ENCODE measurements around the gene IRF2. TPM values are rescaled to one million over a fixed set of nuclear protein-coding genes. Genes with fewer than 3 reads are reported as not detected.
A peak's percentile ranks its signal among the peaks of the same experiment; 100 is the strongest.

Gene IRF2
- polyA plus RNA-seq, 2 of the 4 experiments (the other 2 are of a cell fraction) = 11.0 to 23.5 TPM

GRCh38 chr4:184400375-184400870, 73.9 kb downstream of the IRF2 start (continued):
- TF ChIP-seq CEBPB (IDR thresholded peaks at IDR 0.05) (peak in 1 of 2 experiments; percentile 4; a peak in 1 of 4 replicates), MYC (IDR thresholded peaks at IDR 0.05; ENCODE audit: borderline replicate concordance, low read length) (no peak), ZC3H11A (IDR thresholded peaks at IDR 0.05) (no peak), CHD4 (IDR thresholded peaks at IDR 0.05; ENCODE audit: borderline replicate concordance) (no peak), CBX2 (IDR thresholded peaks at IDR 0.05; ENCODE audit: borderline replicate concordance, low read depth) (no peak), NPAS2 (CRISPR knock-in tag; IDR thresholded peaks at IDR 0.05; ENCODE audit: borderline replicate concordance) (no peak), MAZ (IDR thresholded peaks at IDR 0.05; ENCODE audit: borderline replicate concordance, low read depth, low read length) (no peak), ZNF302 (CRISPR knock-in tag; IDR thresholded peaks at IDR 0.05) (no peak), HOXB5 (CRISPR knock-in tag; IDR thresholded peaks at IDR 0.05) (no peak), RARB (CRISPR knock-in tag; IDR thresholded peaks at IDR 0.05) (no peak), ATOH8 (CRISPR knock-in tag; IDR thresholded peaks at IDR 0.05; ENCODE audit: low read depth) (no peak), MAFK (IDR thresholded peaks at IDR 0.05; ENCODE audit: partially characterized antibody) (peak; percentile 85), PHF8 (IDR thresholded peaks at IDR 0.05; ENCODE audit: borderline replicate concordance, low read depth) (no peak), NR3C1 (IDR thresholded peaks at IDR 0.05) (no peak), RAD21 (conservative IDR thresholded peaks at IDR 0.05 in 1 of 2, IDR thresholded peaks at IDR 0.05 in 1 of 2) (no peak), EP300 (IDR thresholded peaks at IDR 0.05) (no peak), KDM1A (IDR thresholded peaks at IDR 0.05; ENCODE audit: low read depth) (no peak), JUNB (IDR thresholded peaks at IDR 0.05) (0 out of 2 replicates have a peak, but pooled peaks have one; percentile 31), SREBF2 (IDR thresholded peaks at IDR 0.05) (no peak), HOXA7 (CRISPR knock-in tag; IDR thresholded peaks at IDR 0.05) (no peak), EHF (CRISPR knock-in tag; IDR thresholded peaks at IDR 0.05) (no peak), HEYL (CRISPR knock-in tag; IDR thresholded peaks at IDR 0.05) (no peak), HDAC2 (IDR thresholded peaks at IDR 0.05) (no peak), NFE2L2 (conservative IDR thresholded peaks at IDR 0.05; ENCODE audit: low read length) (peak; percentile 56; the same call in 1 of the 2 replicates)

- Histone ChIP-seq H3K9me3 (no peaks in the 10 kb centered on the region), H3K4me2 (no peak overlapping the region), H3K4me3 (no peak overlapping the region), H3K4me1 (peaks cover 13% of the 10 kb centered on the region; the same call in 2 of the 3 replicates), H3K27ac (no peak overlapping the region)
- ATAC-seq (no peak), DNase-seq (ENCODE audit: low read depth in 1 of 2, low spot score in 1 of 2) (no peak), FAIRE-seq (no peak)
- TF ChIP-seq TP53 (CRISPR knock-in tag; IDR thresholded peaks at IDR 0.05) (no peak), ZNF302 (CRISPR knock-in tag; IDR thresholded peaks at IDR 0.05) (no peak), MYC (IDR thresholded peaks at IDR 0.05; ENCODE audit: borderline replicate concordance, low read length) (no peak), TFCP2L1 (CRISPR knock-in tag; IDR thresholded peaks at IDR 0.05) (no peak), HOXB5 (CRISPR knock-in tag; IDR thresholded peaks at IDR 0.05) (no peak), FOSB (CRISPR knock-in tag; IDR thresholded peaks at IDR 0.05) (no peak), CBX2 (IDR thresholded peaks at IDR 0.05; ENCODE audit: borderline replicate concordance, low read depth) (no peak), NFE2L2 (conservative IDR thresholded peaks at IDR 0.05; ENCODE audit: low read length) (no peak), HOXB13 (CRISPR knock-in tag; IDR thresholded peaks at IDR 0.05; ENCODE audit: low read depth) (no peak), FOSL2 (IDR thresholded peaks at IDR 0.05) (no peak), FOSL2 (CRISPR knock-in tag; IDR thresholded peaks at IDR 0.05) (no peak), EHF (CRISPR knock-in tag; IDR thresholded peaks at IDR 0.05) (no peak), ZSCAN20 (CRISPR knock-in tag; IDR thresholded peaks at IDR 0.05) (no peak), PHF8 (IDR thresholded peaks at IDR 0.05; ENCODE audit: borderline replicate concordance, low read depth) (no peak), CBX8 (IDR thresholded peaks at IDR 0.05) (no peak), RFX5 (IDR thresholded peaks at IDR 0.05) (no peak), CEBPB (IDR thresholded peaks at IDR 0.05) (no peak), E2F6 (IDR thresholded peaks at IDR 0.05; ENCODE audit: borderline replicate concordance, low read depth) (no peak), RARB (CRISPR knock-in tag; IDR thresholded peaks at IDR 0.05) (no peak)
- TF ChIP-seq, protein P1, sequence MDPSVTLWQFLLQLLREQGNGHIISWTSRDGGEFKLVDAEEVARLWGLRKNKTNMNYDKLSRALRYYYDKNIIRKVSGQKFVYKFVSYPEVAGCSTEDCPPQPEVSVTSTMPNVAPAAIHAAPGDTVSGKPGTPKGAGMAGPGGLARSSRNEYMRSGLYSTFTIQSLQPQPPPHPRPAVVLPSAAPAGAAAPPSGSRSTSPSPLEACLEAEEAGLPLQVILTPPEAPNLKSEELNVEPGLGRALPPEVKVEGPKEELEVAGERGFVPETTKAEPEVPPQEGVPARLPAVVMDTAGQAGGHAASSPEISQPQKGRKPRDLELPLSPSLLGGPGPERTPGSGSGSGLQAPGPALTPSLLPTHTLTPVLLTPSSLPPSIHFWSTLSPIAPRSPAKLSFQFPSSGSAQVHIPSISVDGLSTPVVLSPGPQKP (IDR thresholded peaks at IDR 0.05; ENCODE audit: low read depth, low read length) = no peak
- TF ChIP-seq, protein P2, sequence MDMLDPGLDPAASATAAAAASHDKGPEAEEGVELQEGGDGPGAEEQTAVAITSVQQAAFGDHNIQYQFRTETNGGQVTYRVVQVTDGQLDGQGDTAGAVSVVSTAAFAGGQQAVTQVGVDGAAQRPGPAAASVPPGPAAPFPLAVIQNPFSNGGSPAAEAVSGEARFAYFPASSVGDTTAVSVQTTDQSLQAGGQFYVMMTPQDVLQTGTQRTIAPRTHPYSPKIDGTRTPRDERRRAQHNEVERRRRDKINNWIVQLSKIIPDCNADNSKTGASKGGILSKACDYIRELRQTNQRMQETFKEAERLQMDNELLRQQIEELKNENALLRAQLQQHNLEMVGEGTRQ (IDR thresholded peaks at IDR 0.05) = no peak
- WGBS (ENCODE audit: missing lambda C conversion rate) = 90% methylated on average over 3 of the region's 3 CpGs
- CTCF ChIA-PET = interaction anchor here (0.7 kb wide), 2 partner anchors 134 to 140 kb away, joined by 3 to 4 read pairs; no protein-coding TSS in a partner anchor
- POLR2A ChIA-PET = no interaction called here
These were observed 74.8 kb downstream of the IRF2 start for GRCh38 chr4:184399512-184399908.
